Heart right ventricle (tissue), 16 donors: ENCODE measurements around the gene OSBPL7. TPM values are rescaled to one million over a fixed set of nuclear protein-coding genes. Genes with fewer than 3 reads are reported as not detected.
A peak's percentile ranks its signal among the peaks of the same experiment; 100 is the strongest.

Experiments
- ATAC-seq, 8 donors: fragments of 200-7000 bp; cut with Tn5 transposase; one replicate each; pipeline ENCODE4 v1.9.1; 2020; ENCODE audit warnings: mild to moderate bottlenecking in 8 of 8, moderate library complexity in 8 of 8, moderate number of reproducible peaks in 1 of 8
- DNase-seq, 2 donors: peaks; one replicate each; pipeline ENCODE4 v3.0.0-alpha.2; 2020
- H3K27ac ChIP-seq, 10 donors: fragments of 200-600 bp; sonication (generic) in 2 of 10; one replicate each; pipeline versions ENCODE4 v1.5.0 to v1.8.0; 2020 to 2022; ENCODE audit warnings: mild to moderate bottlenecking in 3 of 10
- H3K27me3 ChIP-seq, 7 donors: fragments of 200-600 bp; one replicate each; pipeline ENCODE4 v1.8.0; 2021 to 2022; ENCODE audit warnings: mild to moderate bottlenecking in 2 of 7
- H3K36me3 ChIP-seq, 9 donors: fragments of 200-600 bp; sonication (generic) in 1 of 9; one replicate each; pipeline versions ENCODE4 v1.5.0 to v1.8.0; 2020 to 2022; ENCODE audit warnings: mild to moderate bottlenecking in 2 of 9
- H3K4me1 ChIP-seq, 9 donors: fragments of 200-600 bp; sonication (generic) in 1 of 9; one replicate each; pipeline versions ENCODE4 v1.5.0 to v1.8.0; 2020 to 2022; ENCODE audit warnings: mild to moderate bottlenecking in 4 of 9
- H3K4me3 ChIP-seq, 10 donors: fragments of 200-600 bp; sonication (generic) in 2 of 10; one replicate each; pipeline versions ENCODE4 v1.5.0 to v1.8.0; 2020 to 2022; ENCODE audit warnings: mild to moderate bottlenecking in 7 of 10, moderate library complexity in 2 of 10
- H3K9me3 ChIP-seq, 11 donors: fragments of 200-600 bp in 10 of 11; sonication (generic) in 2 of 11; one replicate each; pipeline versions ENCODE4 v1.5.0 to v1.8.0; 2013 to 2022; ENCODE audit warnings: mild to moderate bottlenecking in 2 of 11, control low read depth in 1 of 11, moderate library complexity in 1 of 11
- WGBS, 2 donors: extraction: QIAGEN DNeasy Blood & Tissue Kit; methylation state at CpG; one replicate each; pipeline ENCODE4 v1.1.7; 2013; ENCODE audit warnings: inconsistent platforms in 1 of 2; 5-methylcytosine and 5-hydroxymethylcytosine counted together
- intact Hi-C, 10 donors: fragments of 100-400 bp; cut with DNase I; formaldehyde crosslinking; loops; one replicate each; pipeline versions ENCODE4 v1.11.1 to v1.14.2; 2022
- polyA plus RNA-seq, 2 donors: library from polyadenylated mRNA; stranded (reverse); fragments of 200-250 nt; gene quantifications; one replicate each; pipeline ENCODE4 v1.2.3, GENCODE V29; 2013
- total RNA-seq, 10 donors: library from RNA; stranded (reverse); fragmentation: NEBNext Ultra II Directional in 3 of 10; extraction: Animal tissue kit (Norgen Biotek cat#: 25700) in 3 of 10; gene quantifications; one replicate each; pipeline versions ENCODE4 v1.2.1 to v1.2.4, GENCODE V29; 2021 to 2023
- TF ChIP-seq, protein P1 (sequence below), 9 donors: fragments of 200-600 bp; sonication (generic) in 2 of 9; IDR thresholded peaks; one replicate each; pipeline versions ENCODE4 v1.5.0 to v1.8.0; 2021 to 2022; ENCODE audit warnings: antibody characterized with exemption in 9 of 9, mild to moderate bottlenecking in 5 of 9, moderate library complexity in 1 of 9
- donor health status: Arrhythmogenic right ventricular cardiomyopathy.
- donor health status: ischemic (EF 13 %, LVEDD 7.1; RV severe dilation, severe dysfunction).
- donor health status: healthy with polysubstance abuse.
- donor health status: DM: no; HTN: yes; CAD: no.
- donor health status: DM: no; HTN: no; CAD: no.
- donor health status: ischemic (EF 25% LVEDD 6.9; RV normal size, moderate dysfunction).
- donor health status: ischemic (EF 25% LVEDD 5.7; RV mildly dilated, moderate dysfunction).
- donor health status: healthy.
- donor health status: DM: yes; HTN: yes; CAD: no.
- donor health status: Ischemic cardiomyopathy.
- donor health status: ischemic (EF 35%, LVEDD 5.7; RV mildly dilated, moderate dysfunction).
- donor health status: nonischemic (EF 11% LVEDD 7.7; RV severe dilation, severe dysfunction).
- donor health status: DM: yes; HTN: yes; CAD: no.
- donor health status: PGD.
- donor health status: ischemic (EF 29% LVEDD 5.4; RV normal size, mild dysfunction).
- donor health status: nonischemic (EF 23%, LVEDD 6.1; RV moderate dilation, normal function).

Gene OSBPL7
- total and polyA plus RNA-seq, 12 donors = 2.8 to 9.6 (median 5.1) TPM

GRCh38 chr17:47820033-47820789 lies 1.4 kb downstream of the OSBPL7 start:
- Histone ChIP-seq H3K27ac (peak overlapping the region in 1 of 10 donors; percentile 70), H3K9me3 (no peaks in the 10 kb centered on the region), H3K27me3 (no peaks in the 10 kb centered on the region), H3K36me3 (peaks cover 0 to 71% (median 28%) of the 10 kb centered on the region in 9 donors), H3K4me1 (peaks cover 5 to 24% (median 20%) of the 10 kb centered on the region in 9 donors), H3K4me3 (peak overlapping the region in 2 of 10 donors; percentile 74 to 91)
- 57 to 59% methylated on average over 12 of the region's 12 CpGs for WGBS, 2 donors
- ATAC-seq (peak in 7 of 8 donors; percentile 13 to 45 (median 30)), DNase-seq (no peak)
- intact Hi-C loops = no loop called here
- TF ChIP-seq, protein P1, sequence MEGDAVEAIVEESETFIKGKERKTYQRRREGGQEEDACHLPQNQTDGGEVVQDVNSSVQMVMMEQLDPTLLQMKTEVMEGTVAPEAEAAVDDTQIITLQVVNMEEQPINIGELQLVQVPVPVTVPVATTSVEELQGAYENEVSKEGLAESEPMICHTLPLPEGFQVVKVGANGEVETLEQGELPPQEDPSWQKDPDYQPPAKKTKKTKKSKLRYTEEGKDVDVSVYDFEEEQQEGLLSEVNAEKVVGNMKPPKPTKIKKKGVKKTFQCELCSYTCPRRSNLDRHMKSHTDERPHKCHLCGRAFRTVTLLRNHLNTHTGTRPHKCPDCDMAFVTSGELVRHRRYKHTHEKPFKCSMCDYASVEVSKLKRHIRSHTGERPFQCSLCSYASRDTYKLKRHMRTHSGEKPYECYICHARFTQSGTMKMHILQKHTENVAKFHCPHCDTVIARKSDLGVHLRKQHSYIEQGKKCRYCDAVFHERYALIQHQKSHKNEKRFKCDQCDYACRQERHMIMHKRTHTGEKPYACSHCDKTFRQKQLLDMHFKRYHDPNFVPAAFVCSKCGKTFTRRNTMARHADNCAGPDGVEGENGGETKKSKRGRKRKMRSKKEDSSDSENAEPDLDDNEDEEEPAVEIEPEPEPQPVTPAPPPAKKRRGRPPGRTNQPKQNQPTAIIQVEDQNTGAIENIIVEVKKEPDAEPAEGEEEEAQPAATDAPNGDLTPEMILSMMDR (IDR thresholded peaks at IDR 0.05) = no peak

DNA sequence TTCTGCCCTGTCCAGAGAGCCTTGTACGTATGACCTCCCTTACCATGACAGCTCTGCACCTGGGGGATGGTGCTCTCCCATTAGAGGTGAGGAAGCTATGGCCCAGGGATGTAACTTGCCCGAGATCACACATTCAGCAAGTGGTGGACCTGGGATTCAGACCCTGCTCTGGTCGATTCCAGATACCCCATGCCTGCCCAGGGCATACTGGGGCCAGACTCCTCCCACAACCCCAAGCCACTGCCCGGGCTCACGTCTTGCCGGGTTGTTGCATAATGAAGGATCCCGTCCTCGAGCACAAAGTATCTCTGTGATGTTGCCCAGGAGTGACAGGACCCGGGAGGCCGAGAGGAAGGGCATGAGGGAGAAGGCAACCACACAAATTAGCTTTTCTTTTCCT lies 2.1 kb downstream of the OSBPL7 start:
- H3K9me3 ChIP-seq = no peaks in the 10 kb centered on the region
- no peaks in the 10 kb centered on the region for H3K27me3 ChIP-seq
- TF ChIP-seq, protein P1 (IDR thresholded peaks at IDR 0.05) = no peak
- H3K36me3 ChIP-seq = peaks cover 0 to 71% (median 29%) of the 10 kb centered on the region in 9 donors
- DNase-seq (no peak), ATAC-seq (no peak)
- WGBS, 2 donors = 78 to 84% methylated on average over 10 of the region's 10 CpGs
- H3K4me3 ChIP-seq = no peak overlapping the region
- intact Hi-C loops = no loop called here
- peaks cover 5 to 24% (median 20%) of the 10 kb centered on the region in 9 donors for H3K4me1 ChIP-seq
- no peak overlapping the region for H3K27ac ChIP-seq

- Histone ChIP-seq H3K4me1 (peaks cover 5 to 24% (median 20%) of the 10 kb centered on the region in 9 donors), H3K4me3 (no peak overlapping the region), H3K27ac (no peak overlapping the region), H3K27me3 (no peaks in the 10 kb centered on the region), H3K36me3 (peaks cover 0 to 71% (median 26%) of the 10 kb centered on the region in 9 donors), H3K9me3 (no peaks in the 10 kb centered on the region)
- TF ChIP-seq, protein P1 (IDR thresholded peaks at IDR 0.05) = no peak
- intact Hi-C loops = no loop called here
- ATAC-seq (no peak), DNase-seq (no peak)
- 93 to 95% methylated on average over 11 of the region's 11 CpGs for WGBS, 2 donors
These were observed 3.4 kb downstream of the OSBPL7 start for GRCh38 chr17:47818002-47818695.

DNA sequence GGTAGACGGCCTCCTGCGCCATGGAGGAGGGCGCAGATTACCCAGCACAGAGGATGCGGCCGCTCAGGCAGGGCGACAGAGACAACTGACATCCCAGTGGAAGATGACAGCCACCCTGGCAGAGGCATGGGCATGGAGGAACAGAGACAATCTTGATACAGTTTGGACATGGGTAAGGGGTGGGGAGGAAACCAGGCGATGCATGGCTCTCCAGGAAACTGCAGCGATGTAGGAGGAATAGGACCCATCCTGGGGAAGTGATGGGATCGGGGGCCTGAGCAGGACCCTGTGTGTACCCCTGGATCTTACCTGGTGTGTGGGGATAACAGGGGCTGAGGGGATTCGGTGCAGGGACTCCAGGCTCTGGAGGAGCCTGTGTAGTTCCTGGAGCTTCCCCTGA lies 4.6 kb downstream of the OSBPL7 start:
- 96 to 98% methylated on average over 10 of the region's 10 CpGs for WGBS, 2 donors
- no peak overlapping the region for H3K27ac ChIP-seq
- DNase-seq = no peak
- H3K27me3 ChIP-seq = no peaks in the 10 kb centered on the region
- intact Hi-C loops = no loop called here
- TF ChIP-seq, protein P1 (IDR thresholded peaks at IDR 0.05) = no peak
- ATAC-seq = no peak
- H3K36me3 ChIP-seq = peaks cover 0 to 79% (median 26%) of the 10 kb centered on the region in 9 donors
- H3K4me3 ChIP-seq = no peak overlapping the region
- peaks cover 5 to 17% (median 15%) of the 10 kb centered on the region in 9 donors for H3K4me1 ChIP-seq
- no peaks in the 10 kb centered on the region for H3K9me3 ChIP-seq
